Measurements from ENCODE around the gene OLIG3. TPM values are rescaled to one million over a fixed set of nuclear protein-coding genes. Genes with fewer than 3 reads are reported as not detected.

Gene OLIG3
- polyA plus RNA-seq, 1 experiment = not detected

DNA sequence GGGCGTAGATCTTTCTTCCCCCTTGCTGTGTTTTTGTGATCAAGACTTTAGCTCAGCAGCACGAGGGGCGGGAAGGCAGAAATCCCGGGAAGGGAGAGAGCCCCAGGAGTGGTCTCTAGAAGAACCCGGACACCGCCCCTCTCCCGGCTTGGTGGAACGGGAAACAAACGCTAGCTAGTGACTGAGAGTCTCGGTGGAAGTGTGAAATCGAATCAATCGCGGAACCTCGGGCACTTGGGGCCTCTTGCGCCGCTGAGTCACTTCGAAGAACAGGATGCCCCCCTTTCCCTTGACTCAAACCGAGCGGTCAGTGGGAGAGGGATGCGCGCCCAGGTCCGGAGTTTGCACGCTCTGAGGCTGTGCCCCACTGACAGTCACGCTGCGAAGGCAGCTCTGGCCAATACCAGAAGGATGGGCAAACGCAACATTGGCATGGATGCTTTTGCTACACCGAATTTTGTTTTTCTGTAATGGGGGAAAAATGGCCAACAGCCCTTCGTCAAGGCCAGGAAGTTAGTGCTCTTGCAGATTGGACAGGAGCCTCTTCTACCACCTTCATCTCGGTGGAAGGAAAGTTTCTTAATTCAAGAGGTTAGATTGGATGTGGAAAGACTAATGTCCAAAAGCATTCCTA is 1.6 kb upstream of the OLIG3 start:
- Histone ChIP-seq H3K27ac (ENCODE audit: low read depth, low read length) (no peak overlapping the region), H3K27me3 (ENCODE audit: control insufficient read depth, insufficient read depth, low read length) (peaks cover 81% of the 10 kb centered on the region), H3K9me3 (ENCODE audit: control insufficient read depth, insufficient read depth, low read length) (peaks cover 6% of the 10 kb centered on the region; the same call in 1 of the 2 replicates), H3K4me3 (ENCODE audit: low read depth, low read length) (no peak overlapping the region)
- TF ChIP-seq, protein P1, sequence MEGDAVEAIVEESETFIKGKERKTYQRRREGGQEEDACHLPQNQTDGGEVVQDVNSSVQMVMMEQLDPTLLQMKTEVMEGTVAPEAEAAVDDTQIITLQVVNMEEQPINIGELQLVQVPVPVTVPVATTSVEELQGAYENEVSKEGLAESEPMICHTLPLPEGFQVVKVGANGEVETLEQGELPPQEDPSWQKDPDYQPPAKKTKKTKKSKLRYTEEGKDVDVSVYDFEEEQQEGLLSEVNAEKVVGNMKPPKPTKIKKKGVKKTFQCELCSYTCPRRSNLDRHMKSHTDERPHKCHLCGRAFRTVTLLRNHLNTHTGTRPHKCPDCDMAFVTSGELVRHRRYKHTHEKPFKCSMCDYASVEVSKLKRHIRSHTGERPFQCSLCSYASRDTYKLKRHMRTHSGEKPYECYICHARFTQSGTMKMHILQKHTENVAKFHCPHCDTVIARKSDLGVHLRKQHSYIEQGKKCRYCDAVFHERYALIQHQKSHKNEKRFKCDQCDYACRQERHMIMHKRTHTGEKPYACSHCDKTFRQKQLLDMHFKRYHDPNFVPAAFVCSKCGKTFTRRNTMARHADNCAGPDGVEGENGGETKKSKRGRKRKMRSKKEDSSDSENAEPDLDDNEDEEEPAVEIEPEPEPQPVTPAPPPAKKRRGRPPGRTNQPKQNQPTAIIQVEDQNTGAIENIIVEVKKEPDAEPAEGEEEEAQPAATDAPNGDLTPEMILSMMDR (IDR thresholded peaks at IDR 0.05; ENCODE audit: low read depth, low read length) = no peak
- CTCF ChIA-PET = no interaction called here
- POLR2A ChIA-PET = no interaction called here
- DNase-seq (ENCODE audit: low read depth, low spot score) = no peak

DNA sequence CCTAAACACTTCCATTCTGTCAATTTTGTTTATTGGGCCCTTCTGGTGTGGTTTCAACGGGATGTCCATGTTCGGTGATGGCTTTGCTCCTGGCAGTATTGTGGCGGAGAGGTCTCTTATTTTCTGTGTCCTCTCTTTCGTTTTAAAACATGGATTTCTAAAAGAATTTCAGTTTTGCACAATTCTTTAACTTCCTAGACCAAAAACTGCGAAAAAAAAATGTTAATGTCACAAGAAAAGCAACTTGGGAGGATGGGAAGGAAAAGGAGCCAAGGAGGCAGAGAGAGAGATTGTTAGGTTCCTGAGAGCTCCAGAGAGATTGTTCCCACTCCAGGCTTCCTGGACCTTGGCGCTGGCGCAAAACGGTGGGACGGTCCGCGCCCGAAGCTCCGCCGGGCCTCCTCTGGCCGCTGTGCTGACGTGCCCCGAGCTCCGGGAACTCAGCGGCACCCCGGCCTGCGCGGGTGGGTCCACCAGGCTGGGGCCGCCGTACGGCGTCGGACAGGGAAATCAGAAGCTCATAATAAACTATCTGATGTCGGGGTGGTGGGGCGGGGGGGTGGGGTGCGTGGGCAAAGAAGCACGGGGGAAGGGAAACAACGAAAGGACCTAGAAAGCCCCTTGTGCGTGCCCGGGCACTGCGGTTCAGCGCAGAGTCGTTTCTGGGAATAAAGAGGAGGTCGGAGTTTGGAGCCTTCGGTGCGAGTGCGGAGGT is 951 bp upstream of the OLIG3 start:
- H3K27ac ChIP-seq (ENCODE audit: low read depth, low read length) = no peak overlapping the region
- POLR2A ChIA-PET = no interaction called here
- TF ChIP-seq, protein P1 (IDR thresholded peaks at IDR 0.05; ENCODE audit: low read depth, low read length) = no peak
- H3K4me3 ChIP-seq (ENCODE audit: low read depth, low read length) = no peak overlapping the region
- H3K27me3 ChIP-seq (ENCODE audit: control insufficient read depth, insufficient read depth, low read length) = peaks cover 87% of the 10 kb centered on the region
- H3K9me3 ChIP-seq (ENCODE audit: control insufficient read depth, insufficient read depth, low read length) = peaks cover 6% of the 10 kb centered on the region; the same call in 1 of the 2 replicates
- CTCF ChIA-PET = no interaction called here
- DNase-seq (ENCODE audit: low read depth, low spot score) = no peak

- Histone ChIP-seq H3K27ac (ENCODE audit: low read depth, low read length) (no peak overlapping the region), H3K4me3 (ENCODE audit: low read depth, low read length) (no peak overlapping the region), H3K9me3 (ENCODE audit: control insufficient read depth, insufficient read depth, low read length) (peaks cover 8% of the 10 kb centered on the region; the same call in 1 of the 2 replicates), H3K27me3 (ENCODE audit: control insufficient read depth, insufficient read depth, low read length) (peaks cover 99% of the 10 kb centered on the region)
- ChIA-PET CTCF (interaction anchor here (1.2 kb wide), 1 partner anchor 31 kb away, joined by 3 read pairs; no protein-coding TSS in a partner anchor), POLR2A (no interaction called here)
- TF ChIP-seq, protein P1 (IDR thresholded peaks at IDR 0.05; ENCODE audit: low read depth, low read length) = no peak
- DNase-seq (ENCODE audit: low read depth, low spot score) = no peak
Observed at GRCh38 chr6:137493218-137494038, 766 bp downstream of the OLIG3 start.

DNA sequence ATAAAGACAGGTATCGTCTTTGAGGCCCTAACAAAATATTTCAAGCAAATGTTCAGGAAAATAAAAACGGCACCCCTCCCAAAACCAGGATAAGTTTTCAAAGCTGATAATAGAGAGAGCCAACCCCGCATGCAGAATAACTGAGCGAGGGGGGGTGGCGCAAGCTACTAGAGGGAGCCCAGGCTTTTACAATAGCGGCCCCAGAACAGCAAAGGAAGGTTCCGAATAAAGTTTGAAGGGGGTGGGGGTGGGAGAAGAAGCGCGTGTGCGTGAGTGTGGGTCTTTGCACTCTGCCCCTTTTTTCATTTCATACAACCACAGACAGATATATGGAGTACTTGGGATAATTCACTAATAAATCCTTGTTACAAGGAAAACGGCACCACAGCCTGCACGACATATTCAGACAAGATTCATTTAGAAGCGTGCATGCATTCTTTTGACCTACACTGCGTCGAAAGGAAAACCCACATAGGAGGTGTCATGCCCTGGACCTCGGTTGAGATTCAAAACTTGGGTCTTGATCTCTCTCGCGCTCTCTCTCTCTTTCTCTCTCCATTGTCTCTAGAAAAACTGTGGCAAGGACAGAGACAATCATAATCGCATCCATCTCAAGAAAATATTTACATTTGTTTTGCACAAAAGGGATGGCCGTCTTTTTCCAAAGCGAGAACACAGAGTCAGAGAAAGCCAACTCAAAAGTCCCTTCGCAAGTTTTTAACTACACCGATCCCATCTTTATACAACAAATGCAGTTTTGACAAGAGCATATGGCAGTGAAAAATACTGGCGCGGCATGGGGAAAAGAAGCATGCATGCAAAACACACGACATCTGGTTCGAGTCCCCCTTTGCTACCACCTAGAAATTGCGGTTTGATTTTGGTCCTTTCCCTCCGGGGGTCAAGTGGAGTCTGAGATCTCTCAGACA is 1.6 kb downstream of the OLIG3 start:
- H3K4me3 ChIP-seq (ENCODE audit: low read depth, low read length) = no peak overlapping the region
- H3K27ac ChIP-seq (ENCODE audit: low read depth, low read length) = no peak overlapping the region
- peaks cover 13% of the 10 kb centered on the region; the same call in 1 of the 2 replicates for H3K9me3 ChIP-seq (ENCODE audit: control insufficient read depth, insufficient read depth, low read length)
- DNase-seq (ENCODE audit: low read depth, low spot score) = no peak
- TF ChIP-seq, protein P1 (IDR thresholded peaks at IDR 0.05; ENCODE audit: low read depth, low read length) = no peak
- peaks cover 99% of the 10 kb centered on the region for H3K27me3 ChIP-seq (ENCODE audit: control insufficient read depth, insufficient read depth, low read length)
- POLR2A ChIA-PET = no interaction called here
- CTCF ChIA-PET = no interaction called here
